HG03442 (cell line): Measurements from ENCODE around the gene EXOSC2.

ENCODE experiments used
- ATAC-seq: cut with Tn5 transposase; IDR thresholded peaks from one replicate; pipeline ENCODE4 v1.9.1; 2021; ENCODE audit warnings: mild to moderate bottlenecking, moderate library complexity; ENCODE audit not compliant: unreplicated experiment

EXOSC2 gene

GRCh38 chr9:130732136-130732535 lies 38.6 kb downstream of the EXOSC2 start:
- no peak for ATAC-seq

GRCh38 chr9:130732793-130733221 lies 39.2 kb downstream of the EXOSC2 start:
- no peak for ATAC-seq

GRCh38 chr9:130735566-130735965 lies 42.0 kb downstream of the EXOSC2 start:
- ATAC-seq, result no peak

GRCh38 chr9:130736834-130737233 lies 43.3 kb downstream of the EXOSC2 start:
- ATAC-seq, result no peak

- ATAC-seq, result no peak
Measured at GRCh38 chr9:130738281-130738680, 44.7 kb downstream of the EXOSC2 start.

- ATAC-seq, result no peak
Measured at GRCh38 chr9:130739081-130739480, 45.5 kb downstream of the EXOSC2 start.

- no peak for ATAC-seq
Measured at GRCh38 chr9:130740218-130741023, 46.8 kb downstream of the EXOSC2 start.

- no peak for ATAC-seq
Measured at GRCh38 chr9:130741024-130741305, 47.4 kb downstream of the EXOSC2 start.

GRCh38 chr9:130741831-130742449 lies 48.4 kb downstream of the EXOSC2 start:
- no peak for ATAC-seq

GRCh38 chr9:130743656-130744055 lies 50.1 kb downstream of the EXOSC2 start:
- no peak for ATAC-seq

- ATAC-seq, result no peak
Measured at GRCh38 chr9:130745210-130745800, 51.7 kb downstream of the EXOSC2 start.

GRCh38 chr9:130745829-130746228 lies 52.2 kb downstream of the EXOSC2 start:
- ATAC-seq, result no peak

- ATAC-seq, result no peak
Measured at GRCh38 chr9:130746434-130747212, 53.0 kb downstream of the EXOSC2 start.

GRCh38 chr9:130751631-130752355 lies 58.2 kb downstream of the EXOSC2 start:
- ATAC-seq, result no peak
